ENCODE data around the gene ZNF184. TPM values are rescaled to one million over a fixed set of nuclear protein-coding genes. Genes with fewer than 3 reads are reported as not detected.

ZNF184 gene
- total and polyA plus RNA-seq, 10 of the 15 experiments (the other 5 are each of a cell fraction or from before 2014, with no cell fraction given), result 4.1 to 15.1 (median 8.3) TPM

- intact Hi-C loops (cut with micrococcal nuclease; ENCODE audit: unreplicated experiment) (loop anchor here (1.0 to 5.0 kb wide), 8 partner anchors 25 to 326 kb away; partner anchors contain the start of gene POM121L2), in situ Hi-C loops (cut with MboI) (loop anchor here (25.0 kb wide), 1 partner anchor 259 kb away; no protein-coding TSS in a partner anchor)
- no TSS peak for BruUV-seq (replicated peaks)
- DNase-seq (ENCODE audit: low read depth, low spot score) (peak; percentile 73), ATAC-seq (peak; percentile 70), FAIRE-seq (peak; percentile 38)
- CTCF ChIA-PET, result interaction anchor here (1.1 to 1.5 kb wide), 3 partner anchors 13 to 189 kb away, joined by 3 to 4 read pairs (median 4); no protein-coding TSS in a partner anchor
- 0% methylated on average over 21 of the region's 21 CpGs for WGBS (ENCODE audit: insufficient coverage, insufficient replicate concordance, low lambda C conversion rate, missing lambda C conversion rate)
- peak overlapping the region; percentile 58 for H3K27ac ChIP-seq (ENCODE audit: control insufficient read depth, insufficient read depth)
- peak overlapping the region; percentile 78 for H3K4me3 ChIP-seq
- POLR2A ChIA-PET, result interaction anchor here (0.6 kb wide), 1 partner anchor 20 kb away, joined by 3 read pairs; no protein-coding TSS in a partner anchor
- no peaks in the 10 kb centered on the region for H3K36me3 ChIP-seq (ENCODE audit: control insufficient read depth in 2 of 2, insufficient read depth in 2 of 2, low read length in 1 of 2)
- SMC1A ChIA-PET (ENCODE audit: uncharacterized antibody, unreplicated experiment), result interaction anchor here (0.7 to 3.3 kb wide), 5 partner anchors 13 to 291 kb away, joined by 3 to 10 read pairs (median 7); partner anchors contain the start of gene ZNF184
- H3K9ac ChIP-seq (ENCODE audit: control insufficient read depth, insufficient read depth, low read length), result peak overlapping the region; percentile 51
- RAD21 ChIA-PET (ENCODE audit: unreplicated experiment), result interaction anchor here (0.6 to 2.4 kb wide), 4 partner anchors 24 to 249 kb away, joined by 3 to 7 read pairs (median 4); no protein-coding TSS in a partner anchor
- H4K20me1 ChIP-seq (ENCODE audit: control insufficient read depth, insufficient read depth), result no peaks in the 10 kb centered on the region
- H3K4me1 ChIP-seq (ENCODE audit: control insufficient read depth, insufficient read depth, low read length), result no peaks in the 10 kb centered on the region
- H2AFZ ChIP-seq (ENCODE audit: control insufficient read depth, low read depth, low read length), result peak overlapping the region; percentile 81
- no peaks in the 10 kb centered on the region for H3K9me3 ChIP-seq (replicated peaks; ENCODE audit: control insufficient read depth, insufficient read depth, low read length)
- no peaks in the 10 kb centered on the region for H3K79me2 ChIP-seq (ENCODE audit: control insufficient read depth, insufficient read depth, low read length)
- peak overlapping the region; percentile 96 for H3K4me2 ChIP-seq (ENCODE audit: control insufficient read depth, insufficient read depth)
- H3K27me3 ChIP-seq (replicated peaks in 1 of 2; ENCODE audit: control insufficient read depth in 2 of 2, insufficient read depth in 2 of 2, low read length in 1 of 2), result no peaks in the 10 kb centered on the region; a peak in 1 of 4 replicates
- TF ChIP-seq YY1 (IDR thresholded peaks at IDR 0.05; ENCODE audit: low read depth, low read length) (peak; percentile 50; the same call in 1 of the 2 replicates), ZNF592 (IDR thresholded peaks at IDR 0.05) (no peak), ESRRA (IDR thresholded peaks at IDR 0.05; ENCODE audit: low read length) (no peak), CHD1 (IDR thresholded peaks at IDR 0.05; ENCODE audit: low read depth, low read length) (no peak), CEBPZ (IDR thresholded peaks at IDR 0.05; ENCODE audit: low read depth, low read length) (no peak), ZNF217 (IDR thresholded peaks at IDR 0.05) (no peak), NR2C2 (IDR thresholded peaks at IDR 0.05; ENCODE audit: borderline replicate concordance, control insufficient read depth, insufficient read length, low read depth) (no peak), TBL1XR1 (IDR thresholded peaks at IDR 0.05; ENCODE audit: low read depth, low read length) (peak; percentile 38; the same call in 1 of the 2 replicates), MYB (IDR thresholded peaks at IDR 0.05; ENCODE audit: borderline replicate concordance, low read depth, low read length) (no peak), RB1 (IDR thresholded peaks at IDR 0.05; ENCODE audit: borderline replicate concordance) (no peak), CEBPB (IDR thresholded peaks at IDR 0.05; ENCODE audit: borderline replicate concordance in 1 of 2, low read depth in 2 of 2, low read length in 2 of 2) (no peak), SMARCA5 (IDR thresholded peaks at IDR 0.05) (peak; percentile 58; the same call in 1 of the 2 replicates)
- TF ChIP-seq, protein P1, sequence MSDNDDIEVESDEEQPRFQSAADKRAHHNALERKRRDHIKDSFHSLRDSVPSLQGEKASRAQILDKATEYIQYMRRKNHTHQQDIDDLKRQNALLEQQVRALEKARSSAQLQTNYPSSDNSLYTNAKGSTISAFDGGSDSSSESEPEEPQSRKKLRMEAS (IDR thresholded peaks at IDR 0.05; ENCODE audit: low read depth, low read length), result no peak
- TF ChIP-seq, protein P2, sequence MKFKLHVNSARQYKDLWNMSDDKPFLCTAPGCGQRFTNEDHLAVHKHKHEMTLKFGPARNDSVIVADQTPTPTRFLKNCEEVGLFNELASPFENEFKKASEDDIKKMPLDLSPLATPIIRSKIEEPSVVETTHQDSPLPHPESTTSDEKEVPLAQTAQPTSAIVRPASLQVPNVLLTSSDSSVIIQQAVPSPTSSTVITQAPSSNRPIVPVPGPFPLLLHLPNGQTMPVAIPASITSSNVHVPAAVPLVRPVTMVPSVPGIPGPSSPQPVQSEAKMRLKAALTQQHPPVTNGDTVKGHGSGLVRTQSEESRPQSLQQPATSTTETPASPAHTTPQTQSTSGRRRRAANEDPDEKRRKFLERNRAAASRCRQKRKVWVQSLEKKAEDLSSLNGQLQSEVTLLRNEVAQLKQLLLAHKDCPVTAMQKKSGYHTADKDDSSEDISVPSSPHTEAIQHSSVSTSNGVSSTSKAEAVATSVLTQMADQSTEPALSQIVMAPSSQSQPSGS (IDR thresholded peaks at IDR 0.05; ENCODE audit: low read length), result no peak
Observed at GRCh38 chr6:27503436-27504030, 30.6 kb upstream of the ZNF184 start.

All from GM12878 (cell line).